ENCODE results near the gene CEP43. TPM values are rescaled to one million over a fixed set of nuclear protein-coding genes. Genes with fewer than 3 reads are reported as not detected.
A peak's percentile ranks its signal among the peaks of the same experiment; 100 is the strongest.

CEP43 gene
- total and polyA plus RNA-seq, 10 of the 15 experiments (the other 5 are each of a cell fraction or from before 2014, with no cell fraction given): 7.7 to 49.9 (median 24.6) TPM

- ATAC-seq (no peak), DNase-seq (ENCODE audit: low read depth, low spot score) (no peak), FAIRE-seq (no peak)
- Histone ChIP-seq H3K27me3 (replicated peaks in 1 of 2; ENCODE audit: control insufficient read depth in 2 of 2, insufficient read depth in 2 of 2, low read length in 1 of 2) (no peaks in the 10 kb centered on the region), H3K9ac (ENCODE audit: control insufficient read depth, insufficient read depth, low read length) (peak overlapping the region; percentile 70), H3K36me3 (ENCODE audit: control insufficient read depth in 2 of 2, insufficient read depth in 2 of 2, low read length in 1 of 2) (peaks cover 5 to 6% of the 10 kb centered on the region in 2 experiments; a peak in 2 of 4 replicates), H3K4me3 (peak overlapping the region; percentile 84), H4K20me1 (ENCODE audit: control insufficient read depth, insufficient read depth) (no peaks in the 10 kb centered on the region; the same call in 1 of the 2 replicates), H2AFZ (ENCODE audit: control insufficient read depth, low read depth, low read length) (peak overlapping the region; percentile 93), H3K9me3 (replicated peaks; ENCODE audit: control insufficient read depth, insufficient read depth, low read length) (no peaks in the 10 kb centered on the region), H3K27ac (ENCODE audit: control insufficient read depth, insufficient read depth) (peak overlapping the region; percentile 21; the same call in 1 of the 2 replicates), H3K4me2 (ENCODE audit: control insufficient read depth, insufficient read depth) (peak overlapping the region; percentile 51), H3K4me1 (ENCODE audit: control insufficient read depth, insufficient read depth, low read length) (peaks cover 3% of the 10 kb centered on the region; the same call in 1 of the 2 replicates), H3K79me2 (ENCODE audit: control insufficient read depth, insufficient read depth, low read length) (peaks cover 63% of the 10 kb centered on the region)
- ChIA-PET RAD21 (ENCODE audit: unreplicated experiment) (interaction anchor here (0.7 to 6.9 kb wide), 20 partner anchors 10 to 154 kb away, joined by 3 to 84 read pairs (median 6); partner anchors contain the start of genes CCR6 and RNASET2), CTCF (interaction anchor here (0.7 to 5.6 kb wide), 22 partner anchors 10 to 165 kb away, joined by 3 to 54 read pairs (median 4); no protein-coding TSS in a partner anchor), POLR2A (interaction anchor here (0.6 to 5.5 kb wide), 15 partner anchors 10 to 152 kb away, joined by 3 to 52 read pairs (median 5); partner anchors contain the start of genes CCR6 and RNASET2), SMC1A (ENCODE audit: uncharacterized antibody, unreplicated experiment) (interaction anchor here (0.7 to 7.2 kb wide), 27 partner anchors 10 to 225 kb away, joined by 3 to 97 read pairs (median 6); partner anchors contain the start of gene CCR6)
- in situ Hi-C loops (cut with MboI): loop anchor here (25.0 kb wide), 1 partner anchor 137 kb away; no protein-coding TSS in a partner anchor
- TF ChIP-seq PAX5 (IDR thresholded peaks at IDR 0.05; ENCODE audit: borderline replicate concordance, low read depth, low read length) (no peak), NR2C1 (IDR thresholded peaks at IDR 0.05) (0 out of 2 replicates have a peak, but pooled peaks have one; percentile 27), PBX3 (IDR thresholded peaks at IDR 0.05; ENCODE audit: insufficient replicate concordance, low read depth, low read length) (no peak), IRF3 (IDR thresholded peaks at IDR 0.05) (no peak), ZBED1 (IDR thresholded peaks at IDR 0.05; ENCODE audit: borderline replicate concordance) (no peak)
- no TSS peak for BruUV-seq (replicated peaks)
- intact Hi-C loops (cut with micrococcal nuclease; ENCODE audit: unreplicated experiment): loop anchor here (1.0 to 5.0 kb wide), 5 partner anchors 49 to 168 kb away; partner anchors contain the start of gene CCR6
- WGBS (ENCODE audit: insufficient coverage, insufficient replicate concordance, low lambda C conversion rate, missing lambda C conversion rate): 2% methylated on average over 10 of the region's 10 CpGs
These were observed 672 bp downstream of the CEP43 start for GRCh38 chr6:166999884-167000253.
